Measurements from ENCODE around the gene PLXNA4. TPM values are rescaled to one million over a fixed set of nuclear protein-coding genes. Genes with fewer than 3 reads are reported as not detected.

The PLXNA4 gene
- total and polyA plus RNA-seq, 2 experiments from 2014 or later = 0.08 to 0.80 TPM

DNA sequence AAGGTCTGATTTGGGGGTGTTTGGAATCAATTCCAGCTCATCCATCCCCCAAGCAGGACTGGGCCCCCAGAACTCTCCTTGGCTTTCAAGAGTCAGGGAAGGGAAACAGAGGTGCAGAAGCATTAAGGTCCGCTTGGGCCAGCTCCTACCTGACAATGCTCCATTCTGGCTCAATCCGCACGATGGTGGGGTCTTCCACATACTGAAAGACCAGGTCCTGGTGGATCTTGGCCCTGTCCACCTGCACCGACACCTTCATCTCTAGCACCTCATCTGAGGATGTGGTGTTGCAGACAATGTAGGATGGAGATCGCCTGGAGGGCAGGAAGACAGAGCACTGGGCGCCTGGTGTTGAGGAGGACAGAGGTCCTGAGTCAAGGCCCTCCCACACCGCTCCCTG lies 391.1 kb downstream of the PLXNA4 start:
- Histone ChIP-seq H3K27ac (ENCODE audit: low read depth) (no peak overlapping the region), H2AFZ (no peak overlapping the region), H4K20me1 (replicated peaks; ENCODE audit: insufficient read depth) (no peaks in the 10 kb centered on the region), H3K4me2 (no peak overlapping the region), H3K9me2 (ENCODE audit: insufficient read depth) (no peaks in the 10 kb centered on the region), H3K36me3 (ENCODE audit: insufficient read depth) (0 out of 2 replicates have a peak, but pooled peaks cover 3% of the 10 kb centered on the region), H3K27me3 (ENCODE audit: insufficient read depth) (no peaks in the 10 kb centered on the region), H3K79me2 (replicated peaks; ENCODE audit: insufficient read depth) (no peaks in the 10 kb centered on the region), H3F3A (replicated peaks; ENCODE audit: low read depth) (0 out of 2 replicates have a peak, but pooled peaks cover 4% of the 10 kb centered on the region), H3K4me3 (no peak overlapping the region), H3K4me1 (ENCODE audit: insufficient read depth) (peaks cover 31% of the 10 kb centered on the region)
- H3K27ac Mint-ChIP-seq = no peak overlapping the region
- no peak overlapping the region for H3K4me3 Mint-ChIP-seq
- peaks cover 39% of the 10 kb centered on the region for H3K4me1 Mint-ChIP-seq
- TF ChIP-seq, protein P1, sequence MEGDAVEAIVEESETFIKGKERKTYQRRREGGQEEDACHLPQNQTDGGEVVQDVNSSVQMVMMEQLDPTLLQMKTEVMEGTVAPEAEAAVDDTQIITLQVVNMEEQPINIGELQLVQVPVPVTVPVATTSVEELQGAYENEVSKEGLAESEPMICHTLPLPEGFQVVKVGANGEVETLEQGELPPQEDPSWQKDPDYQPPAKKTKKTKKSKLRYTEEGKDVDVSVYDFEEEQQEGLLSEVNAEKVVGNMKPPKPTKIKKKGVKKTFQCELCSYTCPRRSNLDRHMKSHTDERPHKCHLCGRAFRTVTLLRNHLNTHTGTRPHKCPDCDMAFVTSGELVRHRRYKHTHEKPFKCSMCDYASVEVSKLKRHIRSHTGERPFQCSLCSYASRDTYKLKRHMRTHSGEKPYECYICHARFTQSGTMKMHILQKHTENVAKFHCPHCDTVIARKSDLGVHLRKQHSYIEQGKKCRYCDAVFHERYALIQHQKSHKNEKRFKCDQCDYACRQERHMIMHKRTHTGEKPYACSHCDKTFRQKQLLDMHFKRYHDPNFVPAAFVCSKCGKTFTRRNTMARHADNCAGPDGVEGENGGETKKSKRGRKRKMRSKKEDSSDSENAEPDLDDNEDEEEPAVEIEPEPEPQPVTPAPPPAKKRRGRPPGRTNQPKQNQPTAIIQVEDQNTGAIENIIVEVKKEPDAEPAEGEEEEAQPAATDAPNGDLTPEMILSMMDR (conservative IDR thresholded peaks at IDR 0.05; ENCODE audit: low read depth in 2 of 2) = no peak
- no peak for TF ChIP-seq NANOG (IDR thresholded peaks at IDR 0.05; ENCODE audit: borderline replicate concordance)
- TF ChIP-seq EZH2phosphoT487 (IDR thresholded peaks at IDR 0.05; ENCODE audit: unreplicated experiment) = no peak
- TF ChIP-seq ZNF114 (CRISPR knock-in tag; IDR thresholded peaks at IDR 0.05) = no peak
- TF ChIP-seq, protein P2, sequence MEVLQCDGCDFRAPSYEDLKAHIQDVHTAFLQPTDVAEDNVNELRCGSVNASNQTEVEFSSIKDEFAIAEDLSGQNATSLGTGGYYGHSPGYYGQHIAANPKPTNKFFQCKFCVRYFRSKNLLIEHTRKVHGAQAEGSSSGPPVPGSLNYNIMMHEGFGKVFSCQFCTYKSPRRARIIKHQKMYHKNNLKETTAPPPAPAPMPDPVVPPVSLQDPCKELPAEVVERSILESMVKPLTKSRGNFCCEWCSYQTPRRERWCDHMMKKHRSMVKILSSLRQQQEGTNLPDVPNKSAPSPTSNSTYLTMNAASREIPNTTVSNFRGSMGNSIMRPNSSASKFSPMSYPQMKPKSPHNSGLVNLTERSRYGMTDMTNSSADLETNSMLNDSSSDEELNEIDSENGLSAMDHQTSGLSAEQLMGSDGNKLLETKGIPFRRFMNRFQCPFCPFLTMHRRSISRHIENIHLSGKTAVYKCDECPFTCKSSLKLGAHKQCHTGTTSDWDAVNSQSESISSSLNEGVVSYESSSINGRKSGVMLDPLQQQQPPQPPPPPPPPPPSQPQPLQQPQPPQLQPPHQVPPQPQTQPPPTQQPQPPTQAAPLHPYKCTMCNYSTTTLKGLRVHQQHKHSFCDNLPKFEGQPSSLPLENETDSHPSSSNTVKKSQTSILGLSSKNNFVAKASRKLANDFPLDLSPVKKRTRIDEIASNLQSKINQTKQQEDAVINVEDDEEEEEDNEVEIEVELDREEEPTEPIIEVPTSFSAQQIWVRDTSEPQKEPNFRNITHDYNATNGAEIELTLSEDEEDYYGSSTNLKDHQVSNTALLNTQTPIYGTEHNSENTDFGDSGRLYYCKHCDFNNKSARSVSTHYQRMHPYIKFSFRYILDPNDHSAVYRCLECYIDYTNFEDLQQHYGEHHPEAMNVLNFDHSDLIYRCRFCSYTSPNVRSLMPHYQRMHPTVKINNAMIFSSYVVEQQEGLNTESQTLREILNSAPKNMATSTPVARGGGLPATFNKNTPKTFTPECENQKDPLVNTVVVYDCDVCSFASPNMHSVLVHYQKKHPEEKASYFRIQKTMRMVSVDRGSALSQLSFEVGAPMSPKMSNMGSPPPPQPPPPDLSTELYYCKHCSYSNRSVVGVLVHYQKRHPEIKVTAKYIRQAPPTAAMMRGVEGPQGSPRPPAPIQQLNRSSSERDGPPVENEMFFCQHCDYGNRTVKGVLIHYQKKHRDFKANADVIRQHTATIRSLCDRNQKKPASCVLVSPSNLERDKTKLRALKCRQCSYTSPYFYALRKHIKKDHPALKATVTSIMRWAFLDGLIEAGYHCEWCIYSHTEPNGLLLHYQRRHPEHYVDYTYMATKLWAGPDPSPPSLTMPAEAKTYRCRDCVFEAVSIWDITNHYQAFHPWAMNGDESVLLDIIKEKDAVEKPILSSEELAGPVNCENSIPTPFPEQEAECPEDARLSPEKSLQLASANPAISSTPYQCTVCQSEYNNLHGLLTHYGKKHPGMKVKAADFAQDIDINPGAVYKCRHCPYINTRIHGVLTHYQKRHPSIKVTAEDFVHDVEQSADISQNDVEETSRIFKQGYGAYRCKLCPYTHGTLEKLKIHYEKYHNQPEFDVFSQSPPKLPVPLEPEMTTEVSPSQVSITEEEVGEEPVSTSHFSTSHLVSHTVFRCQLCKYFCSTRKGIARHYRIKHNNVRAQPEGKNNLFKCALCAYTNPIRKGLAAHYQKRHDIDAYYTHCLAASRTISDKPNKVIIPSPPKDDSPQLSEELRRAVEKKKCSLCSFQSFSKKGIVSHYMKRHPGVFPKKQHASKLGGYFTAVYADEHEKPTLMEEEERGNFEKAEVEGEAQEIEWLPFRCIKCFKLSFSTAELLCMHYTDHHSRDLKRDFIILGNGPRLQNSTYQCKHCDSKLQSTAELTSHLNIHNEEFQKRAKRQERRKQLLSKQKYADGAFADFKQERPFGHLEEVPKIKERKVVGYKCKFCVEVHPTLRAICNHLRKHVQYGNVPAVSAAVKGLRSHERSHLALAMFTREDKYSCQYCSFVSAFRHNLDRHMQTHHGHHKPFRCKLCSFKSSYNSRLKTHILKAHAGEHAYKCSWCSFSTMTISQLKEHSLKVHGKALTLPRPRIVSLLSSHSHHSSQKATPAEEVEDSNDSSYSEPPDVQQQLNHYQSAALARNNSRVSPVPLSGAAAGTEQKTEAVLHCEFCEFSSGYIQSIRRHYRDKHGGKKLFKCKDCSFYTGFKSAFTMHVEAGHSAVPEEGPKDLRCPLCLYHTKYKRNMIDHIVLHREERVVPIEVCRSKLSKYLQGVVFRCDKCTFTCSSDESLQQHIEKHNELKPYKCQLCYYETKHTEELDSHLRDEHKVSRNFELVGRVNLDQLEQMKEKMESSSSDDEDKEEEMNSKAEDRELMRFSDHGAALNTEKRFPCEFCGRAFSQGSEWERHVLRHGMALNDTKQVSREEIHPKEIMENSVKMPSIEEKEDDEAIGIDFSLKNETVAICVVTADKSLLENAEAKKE (CRISPR knock-in tag; IDR thresholded peaks at IDR 0.05) = no peak
- TF ChIP-seq, protein P3, sequence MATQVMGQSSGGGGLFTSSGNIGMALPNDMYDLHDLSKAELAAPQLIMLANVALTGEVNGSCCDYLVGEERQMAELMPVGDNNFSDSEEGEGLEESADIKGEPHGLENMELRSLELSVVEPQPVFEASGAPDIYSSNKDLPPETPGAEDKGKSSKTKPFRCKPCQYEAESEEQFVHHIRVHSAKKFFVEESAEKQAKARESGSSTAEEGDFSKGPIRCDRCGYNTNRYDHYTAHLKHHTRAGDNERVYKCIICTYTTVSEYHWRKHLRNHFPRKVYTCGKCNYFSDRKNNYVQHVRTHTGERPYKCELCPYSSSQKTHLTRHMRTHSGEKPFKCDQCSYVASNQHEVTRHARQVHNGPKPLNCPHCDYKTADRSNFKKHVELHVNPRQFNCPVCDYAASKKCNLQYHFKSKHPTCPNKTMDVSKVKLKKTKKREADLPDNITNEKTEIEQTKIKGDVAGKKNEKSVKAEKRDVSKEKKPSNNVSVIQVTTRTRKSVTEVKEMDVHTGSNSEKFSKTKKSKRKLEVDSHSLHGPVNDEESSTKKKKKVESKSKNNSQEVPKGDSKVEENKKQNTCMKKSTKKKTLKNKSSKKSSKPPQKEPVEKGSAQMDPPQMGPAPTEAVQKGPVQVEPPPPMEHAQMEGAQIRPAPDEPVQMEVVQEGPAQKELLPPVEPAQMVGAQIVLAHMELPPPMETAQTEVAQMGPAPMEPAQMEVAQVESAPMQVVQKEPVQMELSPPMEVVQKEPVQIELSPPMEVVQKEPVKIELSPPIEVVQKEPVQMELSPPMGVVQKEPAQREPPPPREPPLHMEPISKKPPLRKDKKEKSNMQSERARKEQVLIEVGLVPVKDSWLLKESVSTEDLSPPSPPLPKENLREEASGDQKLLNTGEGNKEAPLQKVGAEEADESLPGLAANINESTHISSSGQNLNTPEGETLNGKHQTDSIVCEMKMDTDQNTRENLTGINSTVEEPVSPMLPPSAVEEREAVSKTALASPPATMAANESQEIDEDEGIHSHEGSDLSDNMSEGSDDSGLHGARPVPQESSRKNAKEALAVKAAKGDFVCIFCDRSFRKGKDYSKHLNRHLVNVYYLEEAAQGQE (IDR thresholded peaks at IDR 0.05; ENCODE audit: unreplicated experiment) = no peak
- TF ChIP-seq STAT1 (IDR thresholded peaks at IDR 0.05; ENCODE audit: unreplicated experiment) = no peak
- no peak for TF ChIP-seq JUNB (IDR thresholded peaks at IDR 0.05; ENCODE audit: unreplicated experiment)
- TF ChIP-seq POLR2AphosphoS5 (IDR thresholded peaks at IDR 0.05; ENCODE audit: low read depth) = no peak
- TF ChIP-seq, protein P4, sequence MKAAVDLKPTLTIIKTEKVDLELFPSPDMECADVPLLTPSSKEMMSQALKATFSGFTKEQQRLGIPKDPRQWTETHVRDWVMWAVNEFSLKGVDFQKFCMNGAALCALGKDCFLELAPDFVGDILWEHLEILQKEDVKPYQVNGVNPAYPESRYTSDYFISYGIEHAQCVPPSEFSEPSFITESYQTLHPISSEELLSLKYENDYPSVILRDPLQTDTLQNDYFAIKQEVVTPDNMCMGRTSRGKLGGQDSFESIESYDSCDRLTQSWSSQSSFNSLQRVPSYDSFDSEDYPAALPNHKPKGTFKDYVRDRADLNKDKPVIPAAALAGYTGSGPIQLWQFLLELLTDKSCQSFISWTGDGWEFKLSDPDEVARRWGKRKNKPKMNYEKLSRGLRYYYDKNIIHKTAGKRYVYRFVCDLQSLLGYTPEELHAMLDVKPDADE (IDR thresholded peaks at IDR 0.05) = no peak
- TF ChIP-seq CREB1 (CRISPR knock-in tag; IDR thresholded peaks at IDR 0.05; ENCODE audit: low read depth) = no peak
- TF ChIP-seq ZNF331 (CRISPR knock-in tag; IDR thresholded peaks at IDR 0.05; ENCODE audit: low read depth) = no peak
- no peak for TF ChIP-seq EZH2 (IDR thresholded peaks at IDR 0.05; ENCODE audit: low read depth, unreplicated experiment)
- H3K36me3 Mint-ChIP-seq (ENCODE audit: low read depth) = peaks cover 22% of the 10 kb centered on the region
- ATAC-seq (no peak), DNase-seq (ENCODE audit: low spot score) (no peak)
- peaks cover 13% of the 10 kb centered on the region for H3K27me3 Mint-ChIP-seq (ENCODE audit: insufficient read depth, low read depth, poor library complexity)
- peaks cover 22% of the 10 kb centered on the region for H3K9me3 Mint-ChIP-seq

Data from GM23338 (cell line).